GM19455 (cell line): ENCODE measurements around the gene APOBEC4.
"Not testable (repeated sequence)": the region's sequence is repeated elsewhere in the genome, so short reads cannot be mapped to it uniquely, and the experiment has no call there.

Experiments
- ATAC-seq: cut with Tn5 transposase; IDR thresholded peaks from one replicate; pipeline ENCODE4 v1.9.1; 2021; ENCODE audit not compliant: unreplicated experiment

Gene APOBEC4

GRCh38 chr1:183652547-183653461 lies at the start of gene APOBEC4:
APOBEC4 (minus strand) TSS chr1:183653316; CDS start chr1:183648781, 4,535 bp downstream.
- ATAC-seq, result no peak

- no peak for ATAC-seq
These were observed 49.7 kb upstream of the APOBEC4 start for GRCh38 chr1:183702813-183703198.

GRCh38 chr1:183702087-183702812 lies 49.1 kb upstream of the APOBEC4 start:
- ATAC-seq, result no peak

- ATAC-seq, result no peak
These were observed 46.6 kb upstream of the APOBEC4 start for GRCh38 chr1:183699616-183700160.

GRCh38 chr1:183697814-183698590 lies 44.9 kb upstream of the APOBEC4 start:
- ATAC-seq, result no peak

GRCh38 chr1:183696981-183697380 lies 43.9 kb upstream of the APOBEC4 start:
- no peak for ATAC-seq

- no peak for ATAC-seq
These were observed 41.6 kb upstream of the APOBEC4 start for GRCh38 chr1:183694755-183695154.

- ATAC-seq, result no peak
These were observed 41.0 kb upstream of the APOBEC4 start for GRCh38 chr1:183694066-183694465.

GRCh38 chr1:183693521-183693920 lies 40.4 kb upstream of the APOBEC4 start:
- ATAC-seq, result no peak

- peak; percentile 73 for ATAC-seq
These were observed 36.7 kb upstream of the APOBEC4 start for GRCh38 chr1:183689762-183690204.

GRCh38 chr1:183688341-183689060 lies 35.4 kb upstream of the APOBEC4 start:
- ATAC-seq, result no peak

GRCh38 chr1:183687546-183688304 lies 34.6 kb upstream of the APOBEC4 start:
- ATAC-seq, result no peak

- ATAC-seq, result no peak
These were observed 33.1 kb upstream of the APOBEC4 start for GRCh38 chr1:183686229-183686628.

GRCh38 chr1:183685112-183685713 lies 32.1 kb upstream of the APOBEC4 start:
- ATAC-seq, result peak; percentile 61

- ATAC-seq, result not testable (repeated sequence)
These were observed 26.2 kb upstream of the APOBEC4 start for GRCh38 chr1:183679363-183679762.

- ATAC-seq, result no peak
These were observed 25.7 kb upstream of the APOBEC4 start for GRCh38 chr1:183678819-183679218.

GRCh38 chr1:183676586-183677189 lies 23.6 kb upstream of the APOBEC4 start:
- no peak for ATAC-seq

GRCh38 chr1:183675883-183676585 lies 22.9 kb upstream of the APOBEC4 start:
- no peak for ATAC-seq
